GM10248 (cell line): ENCODE measurements around the gene NEUROD2.
A peak's percentile ranks its signal among the peaks of the same experiment; 100 is the strongest.

Experiments used
- CTCF ChIA-PET: fragments of 300-600 bp; sonication (Branson Sonifier 250); formaldehyde crosslinking; extraction: SDS; loops from one replicate; lab custom pipeline; 2021; ENCODE audit warnings: antibody characterized with exemption; lab: Yijun Ruan, JAX
- POLR2A ChIA-PET: fragments of 350-650 bp; sonication (Branson Sonifier 250); formaldehyde crosslinking; extraction: SDS; loops from one replicate; lab custom pipeline; 2020; ENCODE audit warnings: antibody characterized with exemption; lab: Yijun Ruan, JAX
- DNase-seq: peaks from one replicate; pipeline ENCODE4 v3.0.0; 2012; ENCODE audit errors: extremely low spot score
- CTCF ChIP-seq: IDR thresholded peaks from 2 replicates; pipeline ENCODE4 v1.5.1; 2012; ENCODE audit warnings: mild to moderate bottlenecking, low read depth; ENCODE audit errors: extremely low read depth, missing control alignments, control extremely low read depth

Gene NEUROD2

GRCh38 chr17:39627047-39627711, 19.5 kb upstream of the NEUROD2 start:
- POLR2A ChIA-PET: no interaction called here
- no peak for TF ChIP-seq CTCF
- CTCF ChIA-PET: interaction anchor here (1.2 to 9.5 kb wide), 3 partner anchors 14 to 27 kb away, joined by 4 to 134 read pairs (median 5); no protein-coding TSS in a partner anchor
- no peak for DNase-seq

GRCh38 chr17:39626171-39627046, 18.7 kb upstream of the NEUROD2 start, which contains the start of gene PPP1R1B:
Gene PPP1R1B (plus strand): TSS chr17:39626952. CDS start chr17:39627393, 441 bp downstream.
- ChIA-PET POLR2A (no interaction called here), CTCF (interaction anchor here (1.5 to 9.5 kb wide), 6 partner anchors 6 to 354 kb away, joined by 4 to 166 read pairs (median 78); partner anchors contain the start of gene PSMD3)
- no peak for DNase-seq
- TF ChIP-seq CTCF: no peak

- CTCF ChIA-PET: interaction anchor here (0.7 to 9.5 kb wide), 10 partner anchors 7 to 401 kb away, joined by 3 to 166 read pairs (median 5); partner anchors contain the start of gene PSMD3
- POLR2A ChIA-PET: no interaction called here
- TF ChIP-seq CTCF: no peak
- DNase-seq: no peak
These were observed 17.6 kb upstream of the NEUROD2 start for GRCh38 chr17:39625198-39625785.

GRCh38 chr17:39624313-39624712, 16.6 kb upstream of the NEUROD2 start:
- no peak for DNase-seq
- ChIA-PET POLR2A (no interaction called here), CTCF (interaction anchor here (0.7 to 9.5 kb wide), 13 partner anchors 8 to 451 kb away, joined by 3 to 166 read pairs (median 33); partner anchors contain the start of gene MIEN1)
- no peak for TF ChIP-seq CTCF

- DNase-seq: peak; percentile 84
- peak; percentile 94 for TF ChIP-seq CTCF
- ChIA-PET POLR2A (interaction anchor here (0.6 kb wide), 2 partner anchors 9 to 174 kb away, joined by 3 to 4 read pairs; no protein-coding TSS in a partner anchor), CTCF (interaction anchor here (0.6 to 9.5 kb wide), 42 partner anchors 9 to 463 kb away, joined by 3 to 166 read pairs (median 4); partner anchors contain the start of genes MIEN1, PNMT, PSMD3 and STARD3)
These were observed 15.7 kb upstream of the NEUROD2 start for GRCh38 chr17:39623356-39623950.
